Epithelial cell of esophagus (primary cell): ENCODE data around the gene ATXN1L.
"Not testable (repeated sequence)": the region's sequence is repeated elsewhere in the genome, so short reads cannot be mapped to it uniquely, and the experiment has no call there.

Experiments used
- DNase-seq: peaks from one replicate; pipeline ENCODE4 v3.0.0; 2010; ENCODE audit warnings: low read depth
- H3K4me3 ChIP-seq: 2 replicates; pipeline ENCODE4 v1.5.1; 2011; ENCODE audit warnings: mild to moderate bottlenecking, low read length, control low read depth
- TF ChIP-seq, protein P1 (sequence below): IDR thresholded peaks from 2 replicates; pipeline ENCODE4 v1.5.1; 2011; ENCODE audit warnings: low read depth, mild to moderate bottlenecking, low read length, control low read depth, inconsistent platforms; ENCODE audit not compliant: insufficient read depth; ENCODE audit errors: missing control alignments

Gene ATXN1L

DNA sequence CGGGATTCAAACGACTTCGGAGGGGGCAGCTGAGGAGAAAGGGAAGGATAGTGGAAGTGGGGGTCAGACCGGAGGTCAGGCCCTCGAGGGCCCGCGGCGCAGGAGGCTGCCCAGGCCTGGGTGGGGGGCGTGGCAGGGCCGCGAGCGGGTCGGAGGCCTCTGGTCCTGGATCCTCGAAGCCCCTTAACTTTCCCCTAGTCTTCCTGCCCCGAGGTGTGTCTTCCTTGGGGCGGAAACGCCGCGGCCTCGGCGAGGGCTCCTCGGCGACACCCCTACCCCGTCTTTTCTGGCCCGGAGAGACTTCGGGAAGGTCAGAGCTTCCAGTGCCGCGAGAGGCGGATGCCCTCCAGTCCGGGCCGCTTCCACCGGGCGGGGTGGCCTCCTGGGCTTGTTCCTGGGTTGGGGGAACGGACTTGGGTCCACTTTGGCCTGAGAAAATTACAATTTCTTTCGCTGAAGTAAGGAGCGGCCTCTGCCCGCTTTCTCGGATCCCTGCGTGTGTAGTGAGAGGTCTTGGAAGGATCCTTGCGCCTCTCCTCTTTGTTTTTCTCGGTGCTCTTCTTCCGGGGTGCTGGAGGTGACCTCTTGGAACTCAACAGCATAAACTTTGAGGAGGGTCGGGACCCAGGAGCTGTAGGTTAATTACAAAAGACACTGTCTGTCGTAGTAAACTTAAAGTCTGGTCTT lies 50.0 kb downstream of the ATXN1L start:
- peak overlapping the region; percentile 94 for H3K4me3 ChIP-seq
- DNase-seq = peak; percentile 52
- TF ChIP-seq, protein P1, sequence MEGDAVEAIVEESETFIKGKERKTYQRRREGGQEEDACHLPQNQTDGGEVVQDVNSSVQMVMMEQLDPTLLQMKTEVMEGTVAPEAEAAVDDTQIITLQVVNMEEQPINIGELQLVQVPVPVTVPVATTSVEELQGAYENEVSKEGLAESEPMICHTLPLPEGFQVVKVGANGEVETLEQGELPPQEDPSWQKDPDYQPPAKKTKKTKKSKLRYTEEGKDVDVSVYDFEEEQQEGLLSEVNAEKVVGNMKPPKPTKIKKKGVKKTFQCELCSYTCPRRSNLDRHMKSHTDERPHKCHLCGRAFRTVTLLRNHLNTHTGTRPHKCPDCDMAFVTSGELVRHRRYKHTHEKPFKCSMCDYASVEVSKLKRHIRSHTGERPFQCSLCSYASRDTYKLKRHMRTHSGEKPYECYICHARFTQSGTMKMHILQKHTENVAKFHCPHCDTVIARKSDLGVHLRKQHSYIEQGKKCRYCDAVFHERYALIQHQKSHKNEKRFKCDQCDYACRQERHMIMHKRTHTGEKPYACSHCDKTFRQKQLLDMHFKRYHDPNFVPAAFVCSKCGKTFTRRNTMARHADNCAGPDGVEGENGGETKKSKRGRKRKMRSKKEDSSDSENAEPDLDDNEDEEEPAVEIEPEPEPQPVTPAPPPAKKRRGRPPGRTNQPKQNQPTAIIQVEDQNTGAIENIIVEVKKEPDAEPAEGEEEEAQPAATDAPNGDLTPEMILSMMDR = no peak

DNA sequence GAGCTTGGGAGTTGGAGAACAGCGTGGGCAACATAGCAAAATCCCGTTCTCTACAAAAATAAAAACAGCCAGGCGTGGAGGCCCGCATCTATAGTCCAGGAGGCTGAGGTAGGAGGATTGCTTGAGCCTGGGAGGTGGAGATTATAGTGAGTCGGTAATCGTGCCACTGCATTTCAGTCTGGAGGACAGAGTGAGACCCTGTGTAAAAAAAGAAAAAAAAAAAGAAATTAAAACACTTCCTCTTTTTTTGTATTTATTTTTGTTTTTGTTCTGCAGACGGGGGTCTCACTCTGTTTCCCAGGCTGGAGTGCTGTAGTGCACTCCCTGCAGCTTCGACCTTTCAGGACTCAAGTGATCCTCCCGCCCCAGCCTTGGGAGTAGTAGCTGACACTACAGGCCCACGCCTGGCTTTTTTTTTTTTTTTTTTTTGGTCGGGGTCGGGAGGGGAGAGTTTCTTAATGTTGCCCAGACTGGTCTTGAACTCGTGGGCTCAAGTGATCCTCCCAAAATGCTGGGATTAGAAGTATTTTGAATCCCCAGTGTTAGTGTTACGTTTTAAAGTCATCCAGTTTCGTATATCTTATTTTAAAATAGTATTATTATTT lies 51.1 kb downstream of the ATXN1L start:
- no peak for DNase-seq
- peak overlapping the region; percentile 94 for H3K4me3 ChIP-seq
- TF ChIP-seq, protein P1 = no peak

DNA sequence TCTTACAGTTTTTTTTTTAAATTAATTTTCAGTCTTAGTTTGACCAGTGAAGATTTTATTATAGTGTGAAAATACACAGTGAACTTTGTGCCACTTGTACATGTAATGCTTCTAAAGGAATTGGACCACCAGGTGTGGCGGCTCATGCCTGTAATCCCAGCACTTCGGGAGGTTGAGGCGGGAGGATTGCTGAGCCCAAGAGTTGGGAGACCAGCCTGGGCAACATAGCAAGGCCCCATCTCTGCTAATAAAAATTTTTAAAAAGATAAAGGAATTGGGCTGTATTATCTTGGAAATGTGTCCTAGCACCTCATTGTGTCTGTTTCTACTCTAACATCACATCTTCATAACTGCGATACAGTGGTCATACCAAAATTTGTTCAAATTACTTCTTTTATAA lies 53.4 kb downstream of the ATXN1L start:
- TF ChIP-seq, protein P1 = no peak
- no peak for DNase-seq
- H3K4me3 ChIP-seq = no peak overlapping the region

DNA sequence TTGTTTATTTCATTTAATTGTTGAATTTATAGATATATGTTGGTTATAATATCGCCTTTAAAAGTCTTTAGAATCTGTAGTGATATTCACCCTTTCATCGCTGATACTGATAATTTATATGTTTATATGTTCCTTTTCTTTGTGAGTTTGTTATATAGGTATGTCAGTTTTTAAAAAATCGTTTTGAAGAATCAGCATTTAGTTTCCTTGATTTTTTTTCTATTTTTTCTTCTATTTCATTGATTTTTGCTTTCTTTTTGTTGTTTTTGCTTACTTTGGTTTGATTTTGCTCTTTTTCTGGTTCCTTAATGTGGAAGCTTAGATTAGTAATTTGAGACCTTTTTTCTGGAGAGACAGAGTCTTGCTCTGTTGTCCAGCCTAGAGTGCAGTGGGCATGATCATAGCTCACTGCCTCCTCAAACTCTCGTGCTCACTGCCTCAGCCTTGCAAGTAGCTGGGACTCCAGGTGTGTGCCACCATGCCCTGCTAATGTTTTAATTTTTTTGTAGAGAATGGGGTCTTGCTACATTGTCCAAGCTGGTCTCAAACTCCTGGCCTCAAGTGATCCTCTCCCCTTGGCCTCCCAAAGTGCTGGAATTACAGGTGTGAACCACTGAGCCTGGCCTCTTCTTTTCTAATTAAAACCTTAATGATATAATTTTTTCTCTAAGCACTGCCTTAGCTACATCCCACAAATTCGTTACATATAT lies 57.0 kb downstream of the ATXN1L start:
- H3K4me3 ChIP-seq = no peak overlapping the region
- TF ChIP-seq, protein P1 = no peak
- DNase-seq = no peak

DNA sequence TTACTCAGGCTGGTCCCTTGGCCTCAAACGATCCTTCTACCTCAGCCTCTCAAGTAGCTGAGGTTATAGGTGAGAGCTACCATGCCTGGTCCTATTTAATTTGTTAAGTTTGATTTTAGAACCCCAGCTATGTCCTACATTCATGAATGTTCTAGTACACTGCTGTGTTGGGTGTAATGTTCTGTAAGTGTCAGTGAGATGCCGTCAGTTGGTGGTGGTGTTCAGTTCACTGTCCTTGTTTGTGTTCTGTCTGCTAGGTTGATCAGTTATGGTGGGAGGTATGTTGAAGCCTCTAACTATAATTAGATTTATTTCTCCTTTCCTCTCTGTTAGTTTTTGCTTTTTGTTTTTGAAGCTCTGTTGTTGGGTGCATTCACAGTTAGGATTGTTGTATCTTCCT lies 57.8 kb downstream of the ATXN1L start:
- TF ChIP-seq, protein P1 = no peak
- no peak overlapping the region for H3K4me3 ChIP-seq
- no peak for DNase-seq

DNA sequence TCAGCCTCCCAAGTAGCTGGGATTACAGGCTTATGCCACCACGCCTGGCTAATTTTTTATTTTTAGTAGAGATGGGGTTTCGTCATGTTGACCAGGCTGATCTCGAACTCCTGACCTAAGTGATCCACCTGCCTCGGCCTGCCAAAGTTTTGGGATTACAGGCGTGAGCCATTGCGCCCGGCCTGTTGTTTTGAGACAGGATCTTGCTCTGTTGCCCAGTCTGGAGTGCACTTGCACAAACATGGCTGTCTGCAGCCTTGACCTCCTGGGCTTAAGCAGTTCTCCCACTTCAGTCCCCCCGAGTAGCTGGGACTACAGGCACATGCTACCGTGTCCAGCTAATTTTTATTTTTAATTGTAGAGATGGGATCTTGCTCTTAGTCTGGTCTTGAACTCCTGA lies 58.5 kb downstream of the ATXN1L start:
- TF ChIP-seq, protein P1 = no peak
- DNase-seq = no peak
- no peak overlapping the region for H3K4me3 ChIP-seq

DNA sequence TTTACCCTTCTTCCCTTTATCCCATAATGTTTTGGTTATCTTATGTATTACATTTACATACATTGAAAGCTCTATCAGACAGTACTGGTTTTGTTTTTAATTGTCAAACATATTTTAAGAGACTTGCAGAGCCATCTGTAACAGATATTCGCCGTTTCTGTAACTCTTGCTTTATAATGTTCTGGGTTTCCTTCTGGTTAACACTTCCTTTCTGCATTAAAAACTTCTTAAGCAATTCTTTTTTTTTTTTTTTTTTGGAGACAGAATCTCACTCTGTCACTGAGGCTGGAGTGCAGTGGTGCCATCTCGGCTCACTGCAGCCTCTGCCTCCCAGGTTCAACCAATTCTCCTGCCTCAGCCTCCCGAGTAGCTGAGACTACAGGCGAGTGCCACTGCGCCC lies 60.0 kb downstream of the ATXN1L start:
- not testable (repeated sequence) for H3K4me3 ChIP-seq, DNase-seq
